Measurements from ENCODE around the gene CXCL16. TPM values are rescaled to one million over a fixed set of nuclear protein-coding genes. Genes with fewer than 3 reads are reported as not detected.

CXCL16 gene
- total RNA-seq, 1 donor from 2014 or later: 3.3 TPM

DNA sequence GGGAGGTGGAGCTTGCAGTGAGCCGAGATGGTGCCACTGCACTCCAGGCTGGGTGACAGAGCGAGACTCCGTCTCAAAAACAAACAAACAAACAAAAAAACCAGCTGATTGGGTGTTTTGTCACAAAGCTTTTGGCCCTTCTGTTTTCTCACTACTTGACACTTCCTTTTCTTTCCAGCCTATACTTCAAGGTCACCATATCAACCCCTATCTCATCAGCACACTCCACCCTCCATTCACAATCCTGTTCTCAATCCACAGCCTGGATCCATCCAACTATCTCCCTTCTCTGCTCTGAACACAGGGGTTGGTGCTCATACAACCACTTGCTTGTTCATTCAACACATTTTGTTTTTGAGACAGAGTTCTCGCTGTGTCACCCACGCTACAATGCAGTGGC is 15.1 kb downstream of the CXCL16 start:
- intact Hi-C loops (cut with micrococcal nuclease): no loop called here

DNA sequence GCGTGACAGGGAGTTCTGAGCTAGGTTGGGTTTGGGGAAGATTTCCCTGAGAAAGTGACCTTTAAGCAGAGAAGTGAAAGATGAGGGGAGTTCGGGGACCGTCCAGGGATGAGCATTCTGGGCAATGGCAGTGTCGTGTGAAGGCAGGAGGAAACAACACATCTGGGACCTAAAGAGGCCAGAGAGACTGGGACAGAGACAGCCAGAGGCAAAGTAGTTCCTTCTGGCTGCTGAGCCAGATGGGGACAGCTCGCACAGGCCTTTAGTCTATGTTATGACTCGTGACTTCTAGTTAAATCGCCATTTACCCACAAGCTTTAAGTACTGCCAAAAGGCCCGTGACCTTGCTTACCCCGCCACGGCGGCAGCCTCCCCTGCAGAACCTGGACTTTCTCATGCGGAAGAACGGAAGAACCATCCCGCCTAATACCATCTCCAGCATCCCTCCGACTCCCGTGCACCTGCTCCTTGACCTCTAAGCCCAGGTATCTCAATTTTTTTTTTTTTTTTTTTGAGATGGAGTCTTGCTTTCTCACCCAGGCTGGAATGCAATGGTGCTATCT is 17.0 kb downstream of the CXCL16 start:
- intact Hi-C loops (cut with micrococcal nuclease): no loop called here

DNA sequence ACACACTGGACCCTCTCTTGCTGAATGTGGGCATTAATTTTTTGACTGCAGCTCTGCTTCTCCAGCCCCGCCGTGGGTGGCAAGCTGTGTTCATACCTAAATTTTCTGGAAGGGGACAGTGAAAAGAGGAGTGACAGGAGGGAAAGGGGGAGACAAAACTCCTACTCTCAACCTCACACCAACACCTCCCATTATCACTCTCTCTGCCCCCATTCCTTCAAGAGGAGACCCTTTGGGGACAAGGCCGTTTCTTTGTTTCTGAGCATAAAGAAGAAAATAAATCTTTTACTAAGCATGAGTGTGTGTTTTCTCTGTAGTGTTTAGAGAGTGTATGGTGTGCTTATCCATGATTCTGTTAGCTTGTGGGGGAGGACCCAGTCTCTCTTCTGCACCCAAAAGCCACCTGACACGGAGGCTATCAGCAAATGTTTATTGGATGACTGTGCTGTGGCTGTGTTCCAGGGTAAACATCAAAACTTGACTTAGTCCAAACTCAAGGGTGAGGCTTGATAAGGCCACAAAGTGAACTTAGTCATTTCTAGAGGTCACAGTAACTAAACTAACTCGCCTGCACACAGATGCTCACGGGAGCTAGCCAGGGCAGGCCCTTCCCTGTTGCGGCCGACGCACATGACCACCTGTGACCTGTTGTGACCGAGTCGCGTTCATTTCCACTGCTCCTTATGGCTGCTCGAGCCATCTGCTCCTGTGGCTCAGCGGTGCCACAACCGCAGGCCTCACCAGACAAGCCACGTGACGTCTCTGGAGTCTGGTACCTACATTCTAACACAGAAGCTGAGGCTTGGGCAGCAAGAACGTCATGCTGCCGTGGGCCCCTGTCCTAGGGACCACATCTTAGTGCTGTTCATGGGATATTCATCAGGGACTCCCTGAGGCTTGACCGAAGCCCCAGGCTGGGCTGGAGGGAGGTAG is 18.3 kb downstream of the CXCL16 start:
- intact Hi-C loops (cut with micrococcal nuclease): no loop called here

DNA sequence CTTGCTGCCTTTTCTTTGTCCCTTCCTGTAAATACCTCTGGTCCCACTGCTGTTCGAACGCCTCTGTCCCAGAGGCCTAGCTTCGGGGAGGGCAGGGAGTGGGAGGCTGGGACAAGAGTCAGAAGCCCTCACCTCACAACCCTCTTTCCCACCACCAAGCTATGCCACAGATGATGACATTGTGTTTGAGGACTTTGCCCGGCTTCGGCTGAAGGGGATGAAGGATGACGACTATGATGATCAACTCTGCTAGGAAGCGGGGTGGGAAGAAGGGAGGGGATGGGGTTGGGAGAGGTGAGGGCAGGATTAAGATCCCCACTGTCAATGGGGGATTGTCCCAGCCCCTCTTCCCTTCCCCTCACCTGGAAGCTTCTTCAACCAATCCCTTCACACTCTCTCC is 18.9 kb downstream of the CXCL16 start:
- intact Hi-C loops (cut with micrococcal nuclease): no loop called here

DNA sequence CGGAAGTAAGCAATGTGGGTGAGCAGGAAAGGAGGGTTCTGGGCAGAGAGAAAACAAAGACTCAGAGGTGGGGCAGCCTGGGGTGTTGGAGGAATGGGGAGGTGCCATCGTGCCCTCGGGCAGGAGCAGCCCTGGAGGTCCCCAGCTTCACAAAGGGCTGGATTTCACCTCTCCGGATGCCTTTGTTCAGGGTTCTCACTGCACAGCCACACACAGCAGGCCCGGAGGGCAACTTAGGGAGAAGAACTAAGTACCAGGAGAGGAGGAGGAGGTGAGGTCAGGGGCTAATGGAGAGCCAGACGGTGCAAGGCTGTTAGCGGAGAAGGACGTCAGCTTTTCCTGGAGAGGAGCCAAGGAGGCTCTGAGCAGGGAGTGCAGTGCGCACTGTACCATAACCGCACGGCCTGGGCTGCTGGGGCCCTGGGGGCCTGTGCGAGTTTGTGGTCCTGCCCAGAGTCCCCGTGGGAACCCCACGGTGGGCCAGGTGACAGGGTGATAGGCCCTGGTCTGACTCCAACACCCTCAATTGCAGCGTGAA is 20.0 kb downstream of the CXCL16 start:
- intact Hi-C loops (cut with micrococcal nuclease): loop anchor here (10.0 kb wide), 1 partner anchor 755 kb away; the partner anchor contains the start of gene ATP2A3

DNA sequence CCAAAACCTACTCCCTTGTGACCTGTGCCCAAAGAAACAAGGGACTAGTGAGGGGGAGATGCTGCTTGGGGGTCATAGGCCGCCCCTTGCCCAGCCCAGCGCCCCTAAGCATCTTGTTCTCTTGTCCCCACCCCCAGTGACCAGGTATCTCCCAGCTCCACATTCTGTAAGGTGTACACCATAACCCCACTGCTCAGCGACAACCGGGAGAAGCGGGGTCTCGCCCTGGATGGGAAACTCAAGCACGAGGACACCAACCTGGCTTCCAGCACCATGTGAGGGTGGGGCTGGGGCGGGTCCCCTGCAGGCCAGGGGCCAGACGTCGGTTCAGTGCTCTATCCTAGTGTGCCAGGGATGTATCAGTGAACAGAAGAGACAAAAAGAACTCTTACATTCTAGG is 20.6 kb downstream of the CXCL16 start:
- intact Hi-C loops (cut with micrococcal nuclease): loop anchor here (10.0 kb wide), 1 partner anchor 754 kb away; the partner anchor contains the start of gene ATP2A3

DNA sequence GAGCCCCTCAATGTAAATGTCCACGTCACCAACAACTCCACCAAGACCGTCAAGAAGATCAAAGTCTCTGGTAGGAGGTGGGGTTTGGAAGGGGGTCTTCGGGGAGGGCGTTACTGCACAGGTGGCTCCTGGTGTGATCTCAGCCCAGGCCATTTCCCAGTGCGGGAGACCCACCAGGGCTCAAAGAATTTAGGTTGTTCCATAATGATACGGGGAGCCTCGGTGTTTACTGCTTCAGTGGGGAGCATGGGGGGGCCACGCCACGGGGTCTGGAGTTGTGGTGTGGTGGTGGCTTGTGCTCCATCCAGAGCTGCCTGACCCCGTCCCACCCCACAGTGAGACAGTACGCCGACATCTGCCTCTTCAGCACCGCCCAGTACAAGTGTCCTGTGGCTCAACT is 21.5 kb downstream of the CXCL16 start:
- intact Hi-C loops (cut with micrococcal nuclease): loop anchor here (10.0 kb wide), 1 partner anchor 753 kb away; the partner anchor contains the start of gene ATP2A3

DNA sequence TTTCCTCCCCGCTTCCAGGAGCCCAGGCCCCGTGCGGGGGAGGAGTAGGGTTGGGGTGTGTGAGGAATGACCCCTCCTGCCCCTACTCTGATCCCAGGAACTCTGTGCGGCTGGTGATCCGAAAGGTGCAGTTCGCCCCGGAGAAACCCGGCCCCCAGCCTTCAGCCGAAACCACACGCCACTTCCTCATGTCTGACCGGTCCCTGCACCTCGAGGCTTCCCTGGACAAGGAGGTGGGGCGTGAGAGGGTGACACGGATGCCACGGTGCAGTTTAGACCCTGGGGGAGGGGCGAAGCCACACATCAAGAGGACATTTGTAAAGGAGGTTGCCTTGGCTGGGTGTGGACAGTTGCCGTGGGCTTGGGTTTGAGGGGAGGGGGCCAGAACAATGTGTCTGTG is 21.9 kb downstream of the CXCL16 start:
- intact Hi-C loops (cut with micrococcal nuclease): loop anchor here (10.0 kb wide), 1 partner anchor 753 kb away; the partner anchor contains the start of gene ATP2A3

DNA sequence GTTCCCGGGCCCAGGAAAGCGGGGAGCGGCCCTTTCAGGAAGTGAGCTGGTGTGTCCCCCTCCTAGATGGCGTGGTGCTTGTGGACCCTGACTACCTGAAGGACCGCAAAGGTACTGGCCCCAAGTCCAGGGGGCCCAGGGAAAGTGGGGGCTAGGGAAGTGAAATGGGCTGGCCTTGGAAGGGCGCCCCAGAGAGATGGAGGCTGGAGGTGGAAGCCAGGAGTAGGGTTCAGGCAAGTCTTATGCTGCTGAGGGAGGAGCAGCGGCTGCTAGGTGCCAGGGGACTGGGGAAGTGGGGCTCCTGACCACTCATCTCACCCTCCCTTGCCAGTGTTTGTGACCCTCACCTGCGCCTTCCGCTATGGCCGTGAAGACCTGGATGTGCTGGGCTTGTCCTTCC is 23.6 kb downstream of the CXCL16 start:
- intact Hi-C loops (cut with micrococcal nuclease): loop anchor here (10.0 kb wide), 1 partner anchor 751 kb away; the partner anchor contains the start of gene ATP2A3

DNA sequence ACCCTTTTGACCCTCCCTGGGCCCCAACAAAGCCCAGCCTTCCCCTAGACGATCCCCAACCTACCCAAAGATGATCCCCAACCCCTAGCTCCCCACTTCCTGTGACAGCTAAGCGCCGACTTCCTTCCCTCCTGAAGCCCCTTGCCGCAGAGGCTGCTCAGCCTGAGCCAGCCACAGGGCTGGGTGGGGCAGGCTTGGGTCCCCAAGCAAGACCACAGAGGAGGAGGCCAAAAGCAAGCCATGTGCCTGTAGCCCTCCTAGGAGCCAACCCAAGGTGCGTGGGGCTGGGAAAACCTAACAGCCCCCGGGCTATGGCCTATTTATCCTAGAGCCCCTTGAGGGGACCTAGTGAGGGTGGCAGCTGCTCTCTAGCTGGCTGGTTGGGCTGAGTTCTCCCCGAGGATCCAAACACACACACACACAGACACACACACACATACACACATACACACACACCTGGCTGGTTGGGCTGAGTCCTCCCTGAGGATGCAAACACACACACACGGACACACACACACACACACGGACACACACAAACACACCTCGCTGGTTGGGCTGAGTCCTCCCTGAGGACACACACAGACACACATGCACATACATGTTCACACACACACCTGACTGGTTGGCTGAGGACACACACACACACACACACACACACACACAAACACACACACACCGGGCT is 24.5 kb downstream of the CXCL16 start:
- intact Hi-C loops (cut with micrococcal nuclease): loop anchor here (10.0 kb wide), 1 partner anchor 750 kb away; the partner anchor contains the start of gene ATP2A3

DNA sequence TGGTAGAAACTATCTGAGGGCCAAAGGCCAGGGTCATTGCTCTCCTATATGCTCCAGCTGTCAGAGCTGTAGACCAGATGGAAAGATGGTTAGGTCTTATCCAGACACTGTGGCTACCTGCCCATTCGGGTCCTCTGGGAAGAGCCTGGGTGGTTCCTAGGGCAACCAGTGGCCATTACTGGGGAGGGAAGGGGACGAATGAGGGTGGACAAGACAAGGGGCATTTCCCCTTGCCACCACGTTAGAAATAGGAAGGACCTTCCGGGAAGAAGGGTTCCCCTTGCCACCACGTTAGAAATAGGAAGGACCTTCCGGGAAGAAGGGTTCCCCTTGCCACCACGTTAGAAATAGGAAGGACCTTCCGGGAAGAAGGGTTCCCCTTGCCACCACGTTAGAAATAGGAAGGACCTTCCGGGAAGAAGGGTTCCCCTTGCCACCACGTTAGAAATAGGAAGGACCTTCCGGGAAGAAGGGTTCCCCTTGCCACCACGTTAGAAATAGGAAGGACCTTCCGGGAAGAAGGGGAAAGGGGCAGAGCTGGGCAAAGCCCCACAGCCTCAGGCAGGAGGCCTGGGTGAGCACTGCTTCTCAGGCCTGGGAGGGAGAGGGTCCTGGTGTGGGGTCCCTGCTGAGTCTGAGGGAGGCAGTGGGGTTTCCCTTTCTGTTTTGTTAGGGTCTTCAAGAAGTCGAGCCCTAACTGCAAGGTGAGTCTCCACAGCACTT is 25.2 kb downstream of the CXCL16 start:
- intact Hi-C loops (cut with micrococcal nuclease): loop anchor here (10.0 kb wide), 1 partner anchor 750 kb away; the partner anchor contains the start of gene ATP2A3

DNA sequence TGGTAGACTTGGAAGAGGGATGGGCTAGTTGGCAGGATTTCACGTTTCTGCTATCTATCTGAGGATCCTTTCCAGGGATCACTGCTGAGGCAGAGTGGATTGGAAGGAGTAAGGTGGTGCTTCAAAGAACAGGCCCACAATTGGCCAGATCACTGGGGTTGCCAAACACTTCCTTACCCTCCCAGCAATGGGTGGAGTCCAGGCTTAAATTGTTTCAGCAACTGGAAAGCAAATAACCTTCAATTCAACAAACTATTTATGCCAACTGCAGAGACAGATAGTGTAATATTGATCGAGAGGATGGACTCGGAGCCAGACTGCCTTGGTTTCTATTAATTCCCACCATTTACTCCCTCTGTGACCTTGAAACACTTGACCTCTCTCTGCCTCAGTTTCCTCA is 27.2 kb downstream of the CXCL16 start:
- intact Hi-C loops (cut with micrococcal nuclease): loop anchor here (10.0 kb wide), 1 partner anchor 748 kb away; the partner anchor contains the start of gene ATP2A3

DNA sequence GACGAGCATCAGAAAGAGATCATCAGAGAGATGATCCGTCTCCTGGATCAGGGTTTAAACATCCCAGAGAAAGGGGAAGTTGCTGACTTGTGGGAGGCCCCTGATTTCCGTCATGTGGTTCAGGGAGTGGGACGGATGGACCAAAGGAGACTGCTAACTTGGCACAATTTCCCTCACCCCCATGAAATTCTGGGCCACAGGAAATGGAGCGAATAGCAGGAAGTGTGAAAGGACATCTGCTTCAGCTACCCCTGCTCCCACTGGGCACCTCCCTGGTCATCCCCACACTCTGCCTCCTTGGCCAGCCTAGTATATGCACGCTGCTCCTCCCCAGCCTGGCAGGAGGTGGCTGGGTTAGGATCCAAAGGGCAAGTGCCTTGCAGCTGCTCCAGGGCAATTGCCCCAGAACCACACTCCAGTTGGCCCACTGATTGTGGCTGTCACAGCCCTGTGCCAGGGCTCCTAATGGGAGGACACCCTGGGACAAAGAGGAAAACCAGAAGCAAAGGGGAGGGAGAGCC is 28.0 kb downstream of the CXCL16 start:
- intact Hi-C loops (cut with micrococcal nuclease): loop anchor here (10.0 kb wide), 1 partner anchor 747 kb away; the partner anchor contains the start of gene ATP2A3

DNA sequence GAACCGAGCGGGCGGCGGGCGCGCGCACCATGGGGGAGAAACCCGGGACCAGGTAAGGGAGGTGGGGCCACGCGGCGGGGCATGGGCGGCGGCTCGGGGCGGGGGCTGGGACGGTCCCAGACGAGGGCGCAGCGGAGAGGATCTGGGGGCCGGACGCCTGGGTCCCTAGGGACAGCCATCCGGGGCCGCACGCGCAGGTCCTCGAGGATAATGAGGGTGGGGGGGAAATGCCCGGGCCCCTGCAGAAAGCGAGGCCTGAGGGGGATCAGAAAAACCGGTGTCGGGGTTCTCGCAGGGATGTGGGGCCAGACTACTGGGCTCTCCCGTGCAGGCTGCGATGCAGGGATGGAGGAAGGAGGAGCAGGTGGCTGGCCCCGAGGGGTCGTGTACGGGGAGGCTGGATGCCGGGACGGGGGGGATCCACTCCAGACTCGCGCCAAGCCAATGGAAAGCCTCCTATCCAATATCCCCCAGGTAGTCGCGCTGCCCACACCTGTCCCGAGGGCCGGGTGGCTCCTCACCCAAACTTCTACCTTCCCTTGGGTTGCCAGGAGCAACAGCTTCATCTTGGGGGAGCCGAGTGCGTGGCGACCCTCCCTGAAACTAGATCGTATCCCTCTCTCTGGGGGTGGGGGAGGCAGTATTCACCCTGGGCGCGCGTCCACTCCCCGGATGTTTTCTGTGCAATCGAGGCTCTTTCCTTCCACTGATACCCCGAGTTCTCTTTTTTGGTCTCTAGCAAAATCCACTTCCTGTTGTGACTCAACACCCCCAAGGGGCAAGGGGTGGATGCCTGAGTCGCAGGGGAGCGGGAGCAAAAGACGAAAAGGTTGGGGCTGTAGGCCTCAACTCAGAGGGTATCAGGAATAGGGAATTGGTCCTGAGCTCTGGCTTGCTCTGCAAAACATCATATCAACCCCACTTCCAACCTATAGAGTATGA is 28.8 kb downstream of the CXCL16 start:
- intact Hi-C loops (cut with micrococcal nuclease): loop anchor here (1.0 to 10.0 kb wide), 15 partner anchors 15 to 746 kb away; partner anchors contain the start of genes ATP2A3, C17orf107, CHRNE and MED11

DNA sequence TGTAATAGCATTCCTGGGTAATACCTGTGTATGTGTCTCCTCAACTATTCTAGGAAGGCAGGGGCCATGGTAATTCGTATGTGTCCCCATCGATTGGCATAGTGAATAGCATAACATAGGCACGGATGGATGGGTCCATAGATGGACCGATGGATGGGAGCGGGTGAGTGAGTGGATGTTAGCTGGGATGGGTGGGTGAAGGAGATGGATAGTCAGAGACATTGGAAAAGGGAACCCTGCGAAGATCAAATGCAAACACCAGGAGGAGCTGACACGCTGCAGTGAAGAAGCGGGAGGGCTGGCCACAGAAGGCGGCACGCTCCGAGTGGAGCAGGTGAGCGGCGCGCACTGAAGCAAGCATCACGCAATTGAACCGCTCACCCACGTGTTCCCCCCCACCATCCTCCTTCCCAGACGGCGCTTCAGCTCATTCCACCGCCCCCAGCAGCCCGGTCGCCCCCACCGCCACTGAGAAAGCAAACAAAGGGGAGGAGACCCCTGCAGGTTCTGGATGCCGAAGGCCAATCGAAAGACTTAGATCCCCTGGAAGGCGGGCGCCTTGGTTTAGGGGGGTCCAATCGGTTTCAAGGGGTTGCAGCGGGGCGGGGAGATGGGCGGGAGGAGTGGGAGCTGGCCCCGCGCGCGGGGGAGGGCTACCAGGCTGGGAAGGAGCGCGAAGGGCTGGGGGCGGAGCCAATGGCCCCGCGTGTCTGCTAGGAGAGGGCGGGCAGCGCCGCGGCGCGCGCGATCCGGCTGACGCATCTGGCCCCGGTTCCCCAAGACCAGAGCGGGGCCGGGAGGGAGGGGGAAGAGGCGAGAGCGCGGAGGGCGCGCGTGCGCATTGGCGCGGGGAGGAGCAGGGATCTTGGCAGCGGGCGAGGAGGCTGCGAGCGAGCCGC is 29.7 kb downstream of the CXCL16 start, which contains the start of gene ARRB2:
Gene ARRB2, plus strand, starts transcription at position 839 of the 899 bp plus-strand sequence. CDS start 90 bp downstream, outside the sequence.
- intact Hi-C loops (cut with micrococcal nuclease): loop anchor here (1.0 to 10.0 kb wide), 16 partner anchors 14 to 745 kb away; partner anchors contain the start of genes ATP2A3, C17orf107, CHRNE and MED11

DNA sequence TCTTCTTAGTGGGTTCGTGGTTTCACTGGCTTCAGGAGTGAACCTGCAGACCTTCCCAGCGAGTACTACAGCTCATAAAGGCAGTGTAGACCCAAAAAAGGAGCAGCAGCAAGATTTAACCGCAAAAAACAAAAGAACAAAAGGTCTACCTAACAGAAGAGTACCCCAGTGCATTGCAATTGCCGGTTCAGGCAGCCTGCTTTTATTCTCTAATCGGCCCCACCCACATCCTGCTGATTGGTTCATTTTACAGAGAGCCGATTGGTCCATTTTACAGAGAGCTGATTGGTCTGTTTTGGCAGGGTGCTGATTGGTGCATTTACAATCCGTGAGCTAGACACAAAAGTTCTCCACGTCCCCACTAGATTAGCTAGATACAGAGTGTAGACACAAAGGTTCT is 31.3 kb downstream of the CXCL16 start:
- intact Hi-C loops (cut with micrococcal nuclease): loop anchor here (10.0 kb wide), 1 partner anchor 576 kb away; the partner anchor contains the start of gene RABEP1

DNA sequence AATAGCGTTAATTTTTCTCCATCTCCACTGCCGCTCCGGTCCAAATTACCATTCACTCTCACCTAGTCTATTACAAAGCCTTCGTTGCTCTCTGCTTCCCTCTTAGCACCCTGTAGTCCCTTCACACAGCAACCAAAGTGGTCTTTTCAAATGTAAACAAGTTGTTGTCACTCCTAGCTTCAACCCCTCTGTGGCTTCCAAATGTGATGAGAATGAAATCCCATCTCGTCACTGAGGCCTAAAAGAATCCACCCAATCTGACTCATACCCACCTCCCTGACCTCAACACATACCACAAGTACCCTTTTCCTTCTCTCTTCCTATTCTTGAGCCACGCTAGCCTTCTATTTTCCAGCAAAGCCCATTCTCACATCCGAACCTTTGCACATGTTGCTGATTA is 33.6 kb downstream of the CXCL16 start:
- intact Hi-C loops (cut with micrococcal nuclease): loop anchor here (10.0 kb wide), 1 partner anchor 579 kb away; the partner anchor contains the start of gene RABEP1

Data from T-helper 1 cell treated with Interleukin-12 subunit alpha and Interleukin-12 subunit beta and Interleukin-4 antibody, amounts not matched to agents 30 ng/mL and 1 ng/mL, for 36 hours (primary cell).